GM18505 (cell line): Measurements from ENCODE around the gene BCAS3.

Experiments used
- ATAC-seq: cut with Tn5 transposase; IDR thresholded peaks from one replicate; pipeline ENCODE4 v1.9.1; 2021; ENCODE audit not compliant: unreplicated experiment
- POLR2A ChIP-seq: IDR thresholded peaks from 4 replicates; pipeline ENCODE4 v1.6.1; 2011; ENCODE audit warnings: borderline replicate concordance; ENCODE audit not compliant: insufficient read depth, insufficient read length; ENCODE audit errors: extremely low read depth

Gene BCAS3

GRCh38 chr17:61150686-61151299 lies 473.1 kb downstream of the BCAS3 start:
- no peak for ATAC-seq
- TF ChIP-seq POLR2A, result no peak

DNA sequence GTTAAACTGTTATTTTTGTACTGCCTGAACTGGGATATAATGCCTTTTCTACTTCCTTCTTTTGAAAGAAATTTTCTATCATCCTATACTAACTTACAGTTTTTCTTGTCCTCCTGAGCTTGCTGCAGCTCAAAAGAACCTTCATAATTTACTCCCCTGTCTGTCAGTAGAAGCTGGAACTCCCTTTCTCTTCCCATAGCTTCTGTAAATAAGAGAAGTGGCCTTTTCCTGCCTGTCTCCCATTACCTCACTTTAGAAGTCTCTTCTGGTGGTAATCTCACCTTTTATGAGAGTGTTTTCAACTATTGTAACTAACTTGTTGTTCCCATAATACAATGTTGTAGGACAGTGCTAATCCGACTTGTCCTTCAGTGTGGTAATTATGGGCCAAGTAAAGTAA lies 475.2 kb downstream of the BCAS3 start:
- no peak for TF ChIP-seq POLR2A
- ATAC-seq, result no peak

DNA sequence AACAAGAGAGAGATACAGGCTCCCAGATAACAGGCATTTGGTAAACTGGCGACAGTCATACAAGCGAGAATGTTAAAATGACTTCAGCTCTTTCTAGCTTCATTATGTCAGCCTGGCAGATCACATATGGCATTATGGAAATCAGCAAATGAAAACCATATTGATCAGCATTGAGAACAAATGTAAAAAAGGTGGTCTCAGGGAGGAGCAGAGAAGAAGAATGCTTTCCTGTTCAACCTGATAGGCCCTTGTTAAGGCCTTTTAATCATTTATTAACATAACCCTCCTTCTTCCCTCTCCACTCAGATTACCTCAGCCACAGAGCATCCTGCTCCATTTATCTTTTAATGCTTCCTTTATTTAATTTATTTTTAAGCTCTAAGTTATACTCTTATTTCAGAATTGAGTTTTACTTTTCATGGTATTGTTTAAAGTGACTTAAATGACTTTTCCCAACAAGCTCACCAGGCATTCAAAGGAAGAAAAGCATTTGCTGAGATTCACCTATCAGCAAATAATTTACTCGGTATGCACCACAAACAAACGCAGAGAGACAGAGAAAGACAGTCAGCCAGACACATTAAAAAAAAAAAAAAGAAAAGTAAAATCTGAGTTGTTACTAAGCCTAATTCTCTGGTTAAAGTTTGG lies 478.1 kb downstream of the BCAS3 start:
- ATAC-seq, result no peak
- TF ChIP-seq POLR2A, result no peak

DNA sequence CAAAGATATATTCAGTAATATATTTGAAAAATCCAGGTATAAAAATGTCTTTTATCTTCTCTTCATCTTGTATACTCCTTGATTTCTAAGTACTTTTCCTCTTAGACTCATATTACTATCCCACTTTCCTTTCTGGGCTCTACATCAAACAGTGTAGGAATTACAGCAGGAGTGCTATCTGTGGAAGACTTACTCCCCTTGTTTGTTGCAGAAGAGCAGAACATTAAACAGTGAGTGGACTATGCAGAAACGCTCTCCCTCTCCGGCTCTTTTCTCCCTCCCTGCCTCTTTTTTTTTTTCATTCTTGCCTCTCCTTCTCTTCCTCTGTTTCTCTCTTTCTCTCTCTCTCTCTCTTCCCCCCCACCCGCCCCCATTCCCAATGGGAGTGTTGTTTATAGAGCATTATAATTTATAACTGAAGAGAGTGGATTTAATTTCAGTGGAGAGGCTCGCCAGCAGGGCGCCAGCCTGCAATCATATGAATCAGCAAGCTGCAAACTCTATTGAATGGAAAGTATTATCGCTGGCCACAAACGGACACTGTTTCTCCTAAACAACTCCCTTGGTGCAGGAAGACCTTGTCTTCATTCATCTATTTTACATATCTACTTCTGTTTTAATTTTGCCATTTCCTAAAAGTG lies 479.7 kb downstream of the BCAS3 start:
- ATAC-seq, result no peak
- no peak for TF ChIP-seq POLR2A

DNA sequence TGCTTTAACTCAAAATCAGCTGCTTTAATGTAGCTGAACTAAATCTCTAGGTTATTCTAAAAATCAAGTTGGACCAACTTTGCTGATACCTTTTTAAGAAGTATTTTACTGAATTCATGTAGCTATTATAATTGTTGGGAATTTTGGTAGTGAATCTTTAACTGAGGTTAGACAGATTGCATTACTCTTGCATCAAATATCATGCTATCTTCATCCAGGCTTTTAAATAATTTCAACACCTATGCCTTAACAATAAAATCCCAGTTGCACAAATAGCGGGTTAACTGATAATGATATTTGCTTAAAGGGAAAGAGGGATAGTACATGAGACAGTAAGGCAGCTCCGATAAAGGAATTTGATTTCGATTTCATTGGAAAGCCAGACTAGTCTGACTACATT lies 480.7 kb downstream of the BCAS3 start:
- ATAC-seq, result no peak
- no peak for TF ChIP-seq POLR2A

DNA sequence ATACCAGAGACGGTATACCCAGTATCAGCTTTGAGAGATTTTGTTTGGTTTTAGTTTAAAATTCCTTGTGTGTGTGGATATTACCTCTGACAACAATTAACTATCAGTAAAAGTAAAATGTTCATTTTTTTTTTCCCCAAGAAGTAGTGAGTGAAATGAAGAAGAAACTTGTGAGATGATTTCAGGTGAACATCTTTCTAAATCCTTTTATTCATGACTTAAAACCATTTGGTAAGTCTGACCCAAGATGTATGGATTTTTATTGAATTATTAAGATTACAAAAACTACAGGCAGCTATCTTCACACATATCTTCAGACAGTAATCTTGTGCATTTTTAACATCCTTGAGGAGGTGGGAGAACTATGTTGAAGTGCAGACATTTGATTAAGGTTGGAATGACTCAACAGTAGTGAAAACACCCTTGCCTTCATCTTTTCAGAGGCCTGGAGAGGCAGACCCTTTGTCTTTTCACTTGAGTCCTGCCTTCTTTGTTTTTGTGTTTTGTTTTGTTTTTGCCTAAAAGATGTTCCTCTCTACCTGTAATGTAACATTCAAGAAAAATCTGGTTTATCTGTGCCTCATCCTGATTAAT lies 481.7 kb downstream of the BCAS3 start:
- ATAC-seq, result no peak
- TF ChIP-seq POLR2A, result no peak

DNA sequence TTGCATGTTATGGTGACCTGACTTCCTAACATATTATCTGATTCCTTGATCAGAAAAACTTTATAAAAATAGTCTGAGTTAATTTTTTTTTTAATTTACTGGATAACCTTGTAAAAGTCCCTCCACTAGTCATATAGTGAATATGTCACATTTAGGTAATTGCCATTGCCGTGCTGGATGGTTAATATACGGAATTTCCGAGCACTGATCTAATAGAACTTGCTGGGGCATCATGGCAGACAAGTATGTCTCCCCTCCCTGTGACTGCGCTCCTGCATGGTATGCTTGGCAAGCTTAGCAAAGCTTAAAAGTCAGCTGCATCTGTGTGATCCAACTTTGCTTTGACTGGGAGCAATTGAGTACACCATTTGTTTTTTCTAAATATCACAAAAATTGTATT lies 482.6 kb downstream of the BCAS3 start:
- TF ChIP-seq POLR2A, result no peak
- ATAC-seq, result no peak

- ATAC-seq, result no peak
- no peak for TF ChIP-seq POLR2A
Measured at GRCh38 chr17:61160789-61161445, 483.3 kb downstream of the BCAS3 start.

GRCh38 chr17:61161615-61162134 lies 484.0 kb downstream of the BCAS3 start:
- TF ChIP-seq POLR2A, result no peak
- no peak for ATAC-seq

DNA sequence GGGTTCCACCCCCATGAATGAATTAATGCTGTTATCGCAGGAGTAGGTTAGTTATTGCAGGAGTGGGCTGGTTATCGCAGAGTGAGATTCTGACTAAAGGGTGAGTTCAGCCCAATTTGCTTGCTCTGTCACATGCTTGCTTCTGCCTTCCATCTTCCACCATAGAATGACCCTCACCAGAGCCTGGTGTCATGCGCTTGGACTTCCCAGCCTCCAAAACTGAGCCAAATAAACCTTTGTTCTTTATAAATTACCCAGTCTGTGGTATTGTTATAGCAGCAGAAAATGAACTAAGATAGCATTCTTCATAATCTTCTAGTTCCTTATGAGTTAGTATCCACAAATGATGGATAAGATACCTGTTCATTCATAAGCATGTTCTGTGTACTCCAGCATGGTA lies 486.9 kb downstream of the BCAS3 start:
- ATAC-seq, result no peak
- no peak for TF ChIP-seq POLR2A

DNA sequence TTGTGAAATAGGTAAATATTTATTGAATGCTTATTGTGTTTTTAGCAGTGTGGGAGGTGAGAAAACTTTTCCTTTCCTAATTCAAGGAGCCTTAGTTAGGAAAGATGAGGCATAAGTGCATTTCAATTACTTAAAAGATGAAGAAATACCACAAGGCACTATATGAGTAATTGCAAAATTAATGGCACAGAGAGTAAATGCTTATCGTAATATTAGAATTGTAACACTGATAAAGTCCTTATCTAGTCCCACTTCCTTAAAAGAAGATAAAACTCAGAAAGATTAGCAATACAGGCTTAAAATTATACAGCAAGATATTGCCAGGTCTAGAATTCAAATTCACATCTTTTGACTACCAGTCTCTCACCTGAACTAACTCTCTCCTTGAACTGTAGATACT lies 489.4 kb downstream of the BCAS3 start:
- TF ChIP-seq POLR2A, result no peak
- no peak for ATAC-seq

GRCh38 chr17:61168506-61168905 lies 490.9 kb downstream of the BCAS3 start:
- no peak for TF ChIP-seq POLR2A
- ATAC-seq, result no peak

- ATAC-seq, result no peak
- TF ChIP-seq POLR2A, result no peak
Measured at GRCh38 chr17:61174310-61174709, 496.7 kb downstream of the BCAS3 start.
